Measurements from ENCODE around the gene ALDH1L1. TPM values are rescaled to one million over a fixed set of nuclear protein-coding genes. Genes with fewer than 3 reads are reported as not detected.

Gene ALDH1L1
- total and polyA plus RNA-seq, 2 donors (not counting 1 experiment from before 2014, with no cell fraction given): not detected

DNA sequence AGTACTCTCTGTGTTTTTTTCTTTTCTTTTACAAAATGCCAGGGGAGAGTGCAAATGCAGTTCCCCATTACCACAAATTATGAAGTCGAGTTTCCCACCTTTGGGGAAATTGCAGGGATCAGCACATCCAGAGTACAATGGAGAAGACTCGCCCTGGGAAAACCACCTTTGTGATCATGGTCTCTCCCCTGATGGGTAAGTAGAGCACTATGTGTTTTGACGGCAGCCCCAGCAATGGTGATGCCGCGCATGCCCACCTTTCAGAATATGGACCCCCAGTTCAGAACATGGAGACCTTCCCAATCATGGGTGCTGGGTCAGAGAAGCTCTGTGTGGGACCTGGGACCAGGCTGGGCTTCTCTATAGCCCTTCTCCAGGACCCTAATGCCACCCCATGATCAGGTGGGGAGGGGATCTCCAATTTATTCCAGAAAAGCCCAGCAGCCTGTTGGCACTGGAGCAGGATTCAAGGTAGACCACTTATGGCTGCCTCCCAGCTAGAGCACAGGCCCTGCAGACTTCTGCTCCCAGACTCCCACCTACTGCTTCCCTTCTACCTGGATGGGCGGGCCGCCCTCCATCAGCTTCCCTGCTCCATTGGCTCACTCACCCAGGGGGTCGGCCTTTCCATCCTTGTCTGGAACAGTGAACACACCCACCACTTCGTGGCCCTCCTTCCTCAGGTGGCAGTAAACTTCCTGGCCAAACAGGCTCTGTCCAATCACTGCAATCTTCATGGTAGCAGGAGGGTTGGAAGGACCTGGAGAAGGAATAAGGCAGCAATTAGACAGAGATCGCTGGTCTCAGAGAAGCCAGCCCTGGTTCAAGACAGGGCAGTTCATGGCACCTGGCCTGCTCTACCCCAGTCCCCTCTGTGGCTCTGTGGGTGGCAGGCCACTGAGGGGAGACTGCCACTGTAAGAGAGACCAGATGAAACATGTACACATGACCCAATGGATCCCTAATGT lies 19.9 kb downstream of the ALDH1L1 start:
- H3K79me2 ChIP-seq (ENCODE audit: control insufficient read depth, insufficient read depth, low read length): no peaks in the 10 kb centered on the region
- H2AFZ ChIP-seq (ENCODE audit: insufficient read depth, low read depth, low read length, poor library complexity, severe bottlenecking): no peak overlapping the region
- intact Hi-C loops (cut with micrococcal nuclease): no loop called here
- POLR2A ChIA-PET: no interaction called here
- Mint-ChIP-seq H3K27ac (no peak overlapping the region), H3K9me3 (ENCODE audit: insufficient read depth) (no peaks in the 10 kb centered on the region), H3K4me3 (no peak overlapping the region), H3K27me3 (peaks cover 12% of the 10 kb centered on the region), H3K4me1 (no peaks in the 10 kb centered on the region)
- peaks cover 0 to 4% (median 3%) of the 10 kb centered on the region in 3 donors for H3K9me3 ChIP-seq (ENCODE audit: control extremely low read depth in 1 of 3, control insufficient read depth in 2 of 3, insufficient read depth in 1 of 3, low read length in 2 of 3)
- no peaks in the 10 kb centered on the region for H3K36me3 ChIP-seq (replicated peaks in 1 of 2; ENCODE audit: control extremely low read depth in 1 of 2, control insufficient read depth in 1 of 2, extremely low read depth in 1 of 2, insufficient read depth in 2 of 2, low read length in 1 of 2)
- H4K20me1 ChIP-seq (ENCODE audit: control insufficient read depth, insufficient read depth, low read length, poor library complexity, severe bottlenecking): no peaks in the 10 kb centered on the region
- H3K4me2 ChIP-seq (replicated peaks; ENCODE audit: low read depth, low read length, poor library complexity, severe bottlenecking): no peak overlapping the region
- no peak overlapping the region for H3K27ac ChIP-seq (ENCODE audit: low read length in 2 of 2)
- no peak overlapping the region for H3K9ac ChIP-seq (ENCODE audit: low read length)
- H3K27me3 ChIP-seq (replicated peaks in 1 of 4; ENCODE audit: control extremely low read depth in 1 of 4, control insufficient read depth in 3 of 4, insufficient read depth in 4 of 4, low read length in 3 of 4): peaks cover 0 to 2% (median 0%) of the 10 kb centered on the region in 4 experiments
- 88% methylated on average over 4 of the region's 10 CpGs for WGBS (ENCODE audit: insufficient coverage)
- TF ChIP-seq, protein P1, sequence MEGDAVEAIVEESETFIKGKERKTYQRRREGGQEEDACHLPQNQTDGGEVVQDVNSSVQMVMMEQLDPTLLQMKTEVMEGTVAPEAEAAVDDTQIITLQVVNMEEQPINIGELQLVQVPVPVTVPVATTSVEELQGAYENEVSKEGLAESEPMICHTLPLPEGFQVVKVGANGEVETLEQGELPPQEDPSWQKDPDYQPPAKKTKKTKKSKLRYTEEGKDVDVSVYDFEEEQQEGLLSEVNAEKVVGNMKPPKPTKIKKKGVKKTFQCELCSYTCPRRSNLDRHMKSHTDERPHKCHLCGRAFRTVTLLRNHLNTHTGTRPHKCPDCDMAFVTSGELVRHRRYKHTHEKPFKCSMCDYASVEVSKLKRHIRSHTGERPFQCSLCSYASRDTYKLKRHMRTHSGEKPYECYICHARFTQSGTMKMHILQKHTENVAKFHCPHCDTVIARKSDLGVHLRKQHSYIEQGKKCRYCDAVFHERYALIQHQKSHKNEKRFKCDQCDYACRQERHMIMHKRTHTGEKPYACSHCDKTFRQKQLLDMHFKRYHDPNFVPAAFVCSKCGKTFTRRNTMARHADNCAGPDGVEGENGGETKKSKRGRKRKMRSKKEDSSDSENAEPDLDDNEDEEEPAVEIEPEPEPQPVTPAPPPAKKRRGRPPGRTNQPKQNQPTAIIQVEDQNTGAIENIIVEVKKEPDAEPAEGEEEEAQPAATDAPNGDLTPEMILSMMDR (IDR thresholded peaks at IDR 0.05): no peak
- TF ChIP-seq EZH2 (IDR thresholded peaks at IDR 0.05; ENCODE audit: borderline replicate concordance, insufficient read depth, low read depth, low read length, poor library complexity, severe bottlenecking): no peak
- ATAC-seq (ENCODE audit: low read depth) (no peak), DNase-seq (no peak)
- H3K4me3 ChIP-seq (ENCODE audit: control extremely low read depth in 1 of 5, extremely low read depth in 1 of 5, insufficient read depth in 1 of 5, low read depth in 2 of 5, low read length in 4 of 5): no peak overlapping the region
- CTCF ChIA-PET: no interaction called here
- H3K4me1 ChIP-seq (ENCODE audit: control insufficient read depth in 2 of 2, insufficient read depth in 2 of 2, low read length in 2 of 2): no peaks in the 10 kb centered on the region

DNA sequence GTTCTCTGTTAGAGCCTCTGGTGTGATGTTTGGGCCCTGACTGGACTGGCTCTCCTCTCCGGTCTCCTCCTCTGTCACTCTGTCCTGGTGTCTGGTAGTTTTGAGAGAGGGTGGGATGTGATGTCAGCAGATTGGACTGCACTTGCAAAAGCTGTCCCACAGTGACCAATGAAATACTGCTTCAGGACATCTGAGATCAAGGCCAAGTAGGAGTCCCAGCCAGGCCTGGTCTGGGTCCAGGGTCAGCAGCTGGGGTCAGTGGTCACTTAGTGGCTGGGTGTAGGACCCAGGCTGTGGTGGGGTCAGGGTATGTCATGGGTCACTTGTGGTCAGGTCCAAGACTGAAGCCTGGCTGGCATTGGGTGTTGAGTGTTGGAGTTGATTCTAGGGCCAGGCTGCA lies 20.9 kb downstream of the ALDH1L1 start:
- Mint-ChIP-seq H3K27me3 (peaks cover 6% of the 10 kb centered on the region), H3K4me3 (no peak overlapping the region), H3K4me1 (no peaks in the 10 kb centered on the region), H3K27ac (no peak overlapping the region), H3K9me3 (ENCODE audit: insufficient read depth) (no peaks in the 10 kb centered on the region)
- Histone ChIP-seq H4K20me1 (ENCODE audit: control insufficient read depth, insufficient read depth, low read length, poor library complexity, severe bottlenecking) (no peaks in the 10 kb centered on the region), H3K79me2 (ENCODE audit: control insufficient read depth, insufficient read depth, low read length) (no peaks in the 10 kb centered on the region), H2AFZ (ENCODE audit: insufficient read depth, low read depth, low read length, poor library complexity, severe bottlenecking) (no peak overlapping the region), H3K4me3 (ENCODE audit: control extremely low read depth in 1 of 5, extremely low read depth in 1 of 5, insufficient read depth in 1 of 5, low read depth in 2 of 5, low read length in 4 of 5) (no peak overlapping the region), H3K9ac (ENCODE audit: low read length) (no peak overlapping the region), H3K4me1 (ENCODE audit: control insufficient read depth in 2 of 2, insufficient read depth in 2 of 2, low read length in 2 of 2) (no peaks in the 10 kb centered on the region), H3K27ac (ENCODE audit: low read length in 2 of 2) (no peak overlapping the region), H3K9me3 (ENCODE audit: control extremely low read depth in 1 of 3, control insufficient read depth in 2 of 3, insufficient read depth in 1 of 3, low read length in 2 of 3) (peaks cover 0 to 4% (median 1%) of the 10 kb centered on the region in 3 donors), H3K4me2 (replicated peaks; ENCODE audit: low read depth, low read length, poor library complexity, severe bottlenecking) (no peak overlapping the region), H3K27me3 (replicated peaks in 1 of 4; ENCODE audit: control extremely low read depth in 1 of 4, control insufficient read depth in 3 of 4, insufficient read depth in 4 of 4, low read length in 3 of 4) (peaks cover 0 to 2% (median 0%) of the 10 kb centered on the region in 4 experiments), H3K36me3 (replicated peaks in 1 of 2; ENCODE audit: control extremely low read depth in 1 of 2, control insufficient read depth in 1 of 2, extremely low read depth in 1 of 2, insufficient read depth in 2 of 2, low read length in 1 of 2) (no peaks in the 10 kb centered on the region)
- CTCF ChIA-PET: no interaction called here
- 100% methylated on average over 1 of the region's 1 CpG for WGBS (ENCODE audit: insufficient coverage)
- ATAC-seq (ENCODE audit: low read depth): no peak
- no peak for DNase-seq
- POLR2A ChIA-PET: no interaction called here
- TF ChIP-seq EZH2 (IDR thresholded peaks at IDR 0.05; ENCODE audit: borderline replicate concordance, insufficient read depth, low read depth, low read length, poor library complexity, severe bottlenecking): no peak
- TF ChIP-seq, protein P1 (IDR thresholded peaks at IDR 0.05): no peak
- intact Hi-C loops (cut with micrococcal nuclease): no loop called here
